GM12878 (cell line): ENCODE results near the gene DDC. TPM values are rescaled to one million over a fixed set of nuclear protein-coding genes. Genes with fewer than 3 reads are reported as not detected.

ENCODE experiments used
- ATAC-seq: fragments of 200-7000 bp; cut with Tn5 transposase; 3 replicates; pipeline ENCODE4 v1.9.1; 2020; ENCODE audit warnings: mild to moderate bottlenecking, moderate library complexity
- BruUV-seq: library from RNA; stranded (reverse); fragments of 400-500 nt; replicated peaks from 2 replicates; lab custom pipeline; 2021; lab: Mats Ljungman, UMichigan
- CTCF ChIA-PET: fragments of 300-600 bp; sonication (Branson Sonifier 250); formaldehyde crosslinking; extraction: SDS; loops from one replicate; lab custom pipeline; 2021; ENCODE audit warnings: inconsistent platforms; lab: Yijun Ruan, JAX
- POLR2A ChIA-PET: fragments of 350-600 bp; formaldehyde crosslinking; extraction: SDS; loops from one replicate; lab custom pipeline; 2021; ENCODE audit warnings: inconsistent platforms; lab: Charles Lee
- RAD21 ChIA-PET: fragments of 300-600 bp; sonication (Branson Sonifier 250); formaldehyde crosslinking; loops from one replicate; lab custom pipeline; 2023; ENCODE audit warnings: antibody characterized with exemption; ENCODE audit not compliant: unreplicated experiment; lab: Charles Lee
- SMC1A ChIA-PET: fragments of 300-600 bp; sonication (Branson Sonifier 250); formaldehyde crosslinking; loops from one replicate; lab custom pipeline; 2023; ENCODE audit not compliant: unreplicated experiment, uncharacterized antibody; lab: Charles Lee
- DNase-seq: peaks from one replicate; pipeline ENCODE4 v3.0.0-alpha.2; 2011; ENCODE audit warnings: low read depth, low spot score
- FAIRE-seq: peaks from 3 replicates; lab custom pipeline; 2011; peaks lifted over from hg19 to GRCh38; lab: Jason Lieb, UNC
- H2AFZ ChIP-seq: 2 replicates; pipeline ENCODE4 v1.6.0; 2011; ENCODE audit warnings: low read depth, low read length, control low read depth; ENCODE audit not compliant: control insufficient read depth
- H3K27ac ChIP-seq: 2 replicates; pipeline ENCODE4 v1.5.1; 2011; ENCODE audit warnings: control low read depth; ENCODE audit not compliant: control insufficient read depth, insufficient read depth
- H3K27me3 ChIP-seq, 2 experiments: replicated peaks in 1 of 2; 2 replicates each; pipeline versions ENCODE4 v1.6.0 to v1.6.1; 2011; ENCODE audit warnings: low read length in 1 of 2; ENCODE audit not compliant: control insufficient read depth in 2 of 2, insufficient read depth in 2 of 2
- H3K36me3 ChIP-seq, 2 experiments: 2 replicates each; pipeline ENCODE4 v1.5.1; 2011; ENCODE audit warnings: low read length in 1 of 2; ENCODE audit not compliant: control insufficient read depth in 2 of 2, insufficient read depth in 2 of 2
- H3K4me1 ChIP-seq: 2 replicates; pipeline ENCODE4 v1.6.1; 2011; ENCODE audit warnings: mild to moderate bottlenecking, low read length, moderate library complexity, mixed read lengths; ENCODE audit not compliant: control insufficient read depth, insufficient read depth
- H3K4me2 ChIP-seq: 2 replicates; pipeline ENCODE4 v1.6.0; 2011; ENCODE audit warnings: control low read depth; ENCODE audit not compliant: control insufficient read depth, insufficient read depth
- H3K4me3 ChIP-seq: fragments of 200-600 bp; sonication (generic); 2 replicates; pipeline ENCODE4 v1.5.1; 2016
- H3K79me2 ChIP-seq: 2 replicates; pipeline ENCODE4 v1.6.0; 2011; ENCODE audit warnings: low read length; ENCODE audit not compliant: control insufficient read depth, insufficient read depth
- H3K9ac ChIP-seq: 2 replicates; pipeline ENCODE4 v1.8.0; 2011; ENCODE audit warnings: low read length, control low read depth, mixed read lengths; ENCODE audit not compliant: control insufficient read depth, insufficient read depth
- H3K9me3 ChIP-seq: replicated peaks from 3 replicates; pipeline ENCODE4 v1.5.1; 2011; ENCODE audit warnings: mild to moderate bottlenecking, low read length; ENCODE audit not compliant: control insufficient read depth, insufficient read depth
- H4K20me1 ChIP-seq: 2 replicates; pipeline ENCODE4 v1.6.0; 2011; ENCODE audit not compliant: control insufficient read depth, insufficient read depth
- GATAD2B ChIP-seq: fragments of 450-650 bp; conservative IDR thresholded peaks from 2 replicates; pipeline ENCODE4 v1.6.1; 2017; ENCODE audit warnings: low read depth, mild to moderate bottlenecking, moderate library complexity
- KLF5 ChIP-seq: fragments of 450-650 bp; IDR thresholded peaks from 2 replicates; pipeline ENCODE4 v1.6.1; 2014; ENCODE audit warnings: mild to moderate bottlenecking; ENCODE audit not compliant: partially characterized antibody
- MEF2A ChIP-seq: IDR thresholded peaks from 2 replicates; pipeline ENCODE4 v1.6.1; 2011; ENCODE audit warnings: low read depth, mild to moderate bottlenecking, low read length, moderate library complexity; ENCODE audit not compliant: insufficient read depth
- NFXL1 ChIP-seq: fragments of 450-650 bp; IDR thresholded peaks from 2 replicates; pipeline ENCODE4 v1.6.1; 2017; ENCODE audit warnings: antibody characterized with exemption, mild to moderate bottlenecking, borderline replicate concordance
- NFYA ChIP-seq: IDR thresholded peaks from 2 replicates; pipeline ENCODE4 v1.6.1; 2011; ENCODE audit warnings: low read depth, mild to moderate bottlenecking, low read length, improper control_type of control experiment, borderline replicate concordance
- PBX3 ChIP-seq: IDR thresholded peaks from 2 replicates; pipeline ENCODE4 v1.6.1; 2011; ENCODE audit warnings: mild to moderate bottlenecking, low read depth, low read length, moderate library complexity; ENCODE audit not compliant: insufficient replicate concordance
- TAF1 ChIP-seq: IDR thresholded peaks from 2 replicates; pipeline ENCODE4 v1.6.1; 2011; ENCODE audit warnings: mild to moderate bottlenecking, low read depth, low read length, borderline replicate concordance
- TCF3 ChIP-seq: IDR thresholded peaks from 2 replicates; pipeline ENCODE4 v1.6.1; 2012; ENCODE audit warnings: low read depth, mild to moderate bottlenecking, low read length, borderline replicate concordance; ENCODE audit not compliant: insufficient read depth
- USF1 ChIP-seq: IDR thresholded peaks from 2 replicates; pipeline ENCODE4 v1.6.1; 2011; ENCODE audit warnings: borderline replicate concordance, low read depth, mild to moderate bottlenecking, moderate library complexity, mixed read lengths, low read length; ENCODE audit not compliant: insufficient read depth; ENCODE audit errors: extremely low read length
- WGBS: methylation state at CpG from one replicate; pipeline ENCODE4 v1.1.6; 2016; ENCODE audit warnings: low lambda C conversion rate; ENCODE audit not compliant: insufficient replicate concordance, insufficient coverage; ENCODE audit errors: missing lambda C conversion rate; 5-methylcytosine and 5-hydroxymethylcytosine counted together
- in situ Hi-C: fragments of 300-500 bp; cut with MboI; formaldehyde crosslinking; loops from 9 replicates; pipeline ENCODE4 v1.14.3; 2018; ENCODE audit warnings: mixed read lengths
- intact Hi-C: fragments of 100-400 bp; cut with micrococcal nuclease; formaldehyde crosslinking; loops from one replicate; pipeline ENCODE4 v1.14.2; 2022; ENCODE audit not compliant: unreplicated experiment
- polyA plus RNA-seq, 11 experiments: library from polyadenylated mRNA; depleted of rRNA in 4 of 11; unstranded in 6 of 11; stranded (reverse) in 5 of 11; fragments of >200 nt; fragmentation: Nextera tagmentation in 4 of 11; fragmentation: Illumina TruSeq in 1 of 11; extraction: Ambion mirVana in 4 of 11; extraction: Trizol in 1 of 11; gene quantifications; 1 replicate in 1 of 11; 2 replicates in 10 of 11; pipeline versions ENCODE4 v1.2.1 to v1.2.3, GENCODE V29; 2011 to 2016; ENCODE audit warnings: inconsistent platforms in 2 of 11, missing spikeins in 2 of 11, low read depth in 1 of 11
- total RNA-seq, 4 experiments: library from RNA; depleted of rRNA in 3 of 4; stranded (reverse); fragments of >200 nt in 3 of 4; fragmentation: Illumina TruSeq in 1 of 4; extraction: Trizol in 1 of 4; gene quantifications; 2 replicates each; pipeline versions ENCODE4 v1.2.1 to v1.2.3, GENCODE V29; 2013 to 2021
- TF ChIP-seq, protein P1 (sequence below): IDR thresholded peaks from 2 replicates; pipeline ENCODE4 v1.6.1; 2011; ENCODE audit warnings: low read depth, mild to moderate bottlenecking, low read length, moderate library complexity, borderline replicate concordance; ENCODE audit errors: extremely low read depth

The DDC gene
- total and polyA plus RNA-seq, 10 of the 15 experiments (the other 5 are each of a cell fraction or from before 2014, with no cell fraction given) = not detected

GRCh38 chr7:50565559-50565916 is 333 bp upstream of the DDC start:
- Histone ChIP-seq H4K20me1 (no peaks in the 10 kb centered on the region), H3K4me3 (no peak overlapping the region), H3K79me2 (no peaks in the 10 kb centered on the region)
- WGBS = 8% methylated on average over 2 of the region's 2 CpGs
- DNase-seq = no peak
- TF ChIP-seq NFYA = no peak
- TF ChIP-seq MEF2A = no peak
- TF ChIP-seq KLF5 = no peak
- no peak for TF ChIP-seq USF1
- TF ChIP-seq TAF1 = no peak
- no peak for TF ChIP-seq GATAD2B
- no peak for TF ChIP-seq NFXL1
- TF ChIP-seq PBX3 = no peak
- no peak for TF ChIP-seq TCF3
- TF ChIP-seq, protein P1, sequence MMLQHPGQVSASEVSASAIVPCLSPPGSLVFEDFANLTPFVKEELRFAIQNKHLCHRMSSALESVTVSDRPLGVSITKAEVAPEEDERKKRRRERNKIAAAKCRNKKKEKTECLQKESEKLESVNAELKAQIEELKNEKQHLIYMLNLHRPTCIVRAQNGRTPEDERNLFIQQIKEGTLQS = no peak
- TF ChIP-seq, all 136 proteins: peak for 0
- Histone ChIP-seq H3K9me3 (no peaks in the 10 kb centered on the region), H3K27me3 (peaks cover 0 to 5% of the 10 kb centered on the region in 2 experiments; a peak in 3 of 4 replicates), H3K9ac (no peak overlapping the region), H3K4me2 (no peak overlapping the region), H2AFZ (no peak overlapping the region), H3K36me3 (no peaks in the 10 kb centered on the region), H3K27ac (no peak overlapping the region), H3K4me1 (no peaks in the 10 kb centered on the region)
- RAD21 ChIA-PET = no interaction called here
- ATAC-seq (no peak), FAIRE-seq (no peak)
- POLR2A ChIA-PET = no interaction called here
- intact Hi-C loops (no loop called here), in situ Hi-C loops (no loop called here)
- no TSS peak for BruUV-seq
- CTCF ChIA-PET = no interaction called here
- SMC1A ChIA-PET = interaction anchor here (0.8 kb wide), 1 partner anchor 1929 kb away, joined by 3 read pairs; no protein-coding TSS in a partner anchor
